ENCODE results near the gene UTF1.

DNA sequence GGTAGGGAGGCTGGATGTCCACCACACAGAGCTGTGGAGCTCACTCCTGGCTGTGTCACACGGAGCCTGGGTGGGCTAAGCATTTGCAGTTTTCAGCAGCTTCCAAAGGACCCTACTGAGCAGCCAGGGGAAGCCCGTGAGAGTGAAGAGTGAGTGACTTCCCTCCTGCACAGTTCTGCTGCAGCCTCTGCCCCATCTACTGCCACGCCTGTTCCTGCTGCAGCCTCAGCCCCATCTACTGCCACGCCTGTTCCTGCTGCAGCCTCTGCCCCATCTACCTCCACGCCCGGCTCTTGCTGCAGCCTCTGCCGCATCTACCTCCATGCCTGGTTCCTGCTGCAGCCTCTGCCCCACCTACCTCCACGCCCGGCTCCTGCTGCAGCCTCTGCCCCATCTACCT is 34.4 kb downstream of the UTF1 start:
- TF ChIP-seq POLR2A (IDR thresholded peaks at IDR 0.05) (no peak), EP300 (IDR thresholded peaks at IDR 0.05) (no peak)
- TF ChIP-seq, protein P1, sequence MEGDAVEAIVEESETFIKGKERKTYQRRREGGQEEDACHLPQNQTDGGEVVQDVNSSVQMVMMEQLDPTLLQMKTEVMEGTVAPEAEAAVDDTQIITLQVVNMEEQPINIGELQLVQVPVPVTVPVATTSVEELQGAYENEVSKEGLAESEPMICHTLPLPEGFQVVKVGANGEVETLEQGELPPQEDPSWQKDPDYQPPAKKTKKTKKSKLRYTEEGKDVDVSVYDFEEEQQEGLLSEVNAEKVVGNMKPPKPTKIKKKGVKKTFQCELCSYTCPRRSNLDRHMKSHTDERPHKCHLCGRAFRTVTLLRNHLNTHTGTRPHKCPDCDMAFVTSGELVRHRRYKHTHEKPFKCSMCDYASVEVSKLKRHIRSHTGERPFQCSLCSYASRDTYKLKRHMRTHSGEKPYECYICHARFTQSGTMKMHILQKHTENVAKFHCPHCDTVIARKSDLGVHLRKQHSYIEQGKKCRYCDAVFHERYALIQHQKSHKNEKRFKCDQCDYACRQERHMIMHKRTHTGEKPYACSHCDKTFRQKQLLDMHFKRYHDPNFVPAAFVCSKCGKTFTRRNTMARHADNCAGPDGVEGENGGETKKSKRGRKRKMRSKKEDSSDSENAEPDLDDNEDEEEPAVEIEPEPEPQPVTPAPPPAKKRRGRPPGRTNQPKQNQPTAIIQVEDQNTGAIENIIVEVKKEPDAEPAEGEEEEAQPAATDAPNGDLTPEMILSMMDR (IDR thresholded peaks at IDR 0.05): no peak
